ENCODE results near the gene MAGEB3.
"Not testable (repeated sequence)": the region's sequence is repeated elsewhere in the genome, so short reads cannot be mapped to it uniquely, and the experiment has no call there.

MAGEB3 gene

GRCh38 chrX:30230395-30230794, at the start of gene MAGEB3:
Gene MAGEB3, plus strand, starts transcription at chrX:30230657. Its CDS starts 5,268 bp downstream, at chrX:30235925.
- no peak for DNase-seq (ENCODE audit: low spot score)

- no peak for DNase-seq (ENCODE audit: low spot score)
Measured at GRCh38 chrX:30181353-30181752, 49.1 kb upstream of the MAGEB3 start.

- DNase-seq (ENCODE audit: low spot score) = no peak
Measured at GRCh38 chrX:30183554-30183953, 46.9 kb upstream of the MAGEB3 start.

- DNase-seq (ENCODE audit: low spot score) = no peak
Measured at GRCh38 chrX:30190426-30190825, 40.0 kb upstream of the MAGEB3 start.

- DNase-seq (ENCODE audit: low spot score) = not testable (repeated sequence)
Measured at GRCh38 chrX:30193910-30194309, 36.5 kb upstream of the MAGEB3 start.

- no peak for DNase-seq (ENCODE audit: low spot score)
Measured at GRCh38 chrX:30196322-30196721, 34.1 kb upstream of the MAGEB3 start.

GRCh38 chrX:30212172-30212571, 18.3 kb upstream of the MAGEB3 start:
- DNase-seq (ENCODE audit: low spot score) = no peak

- DNase-seq (ENCODE audit: low spot score) = no peak
Measured at GRCh38 chrX:30215357-30215843, 15.1 kb upstream of the MAGEB3 start, which contains the start of gene MAGEB2. Gene MAGEB2, plus strand, starts transcription at chrX:30215563. Its CDS starts 3,018 bp downstream, at chrX:30218581.

- no peak for DNase-seq (ENCODE audit: low spot score)
Measured at GRCh38 chrX:30217465-30217864, 13.0 kb upstream of the MAGEB3 start.

- no peak for DNase-seq (ENCODE audit: low spot score)
Measured at GRCh38 chrX:30219372-30219771, 11.1 kb upstream of the MAGEB3 start.

- no peak for DNase-seq (ENCODE audit: low spot score)
Measured at GRCh38 chrX:30220661-30221060, 9.8 kb upstream of the MAGEB3 start.

- no peak for DNase-seq (ENCODE audit: low spot score)
Measured at GRCh38 chrX:30224536-30224935, 5.9 kb upstream of the MAGEB3 start.

GRCh38 chrX:30228526-30228925, 1.9 kb upstream of the MAGEB3 start:
- no peak for DNase-seq (ENCODE audit: low spot score)

- DNase-seq (ENCODE audit: low spot score) = no peak
Measured at GRCh38 chrX:30241724-30242415, 11.4 kb downstream of the MAGEB3 start, which contains the start of gene MAGEB4. Gene MAGEB4, plus strand, starts transcription at chrX:30242000. Its CDS starts 136 bp downstream, at chrX:30242136.

GRCh38 chrX:30246769-30247489, 16.5 kb downstream of the MAGEB3 start, which contains the start of gene MAGEB1:
Gene MAGEB1, plus strand, starts transcription at chrX:30247146. Its CDS starts 3,348 bp downstream, at chrX:30250494.
- DNase-seq (ENCODE audit: low spot score) = no peak

- DNase-seq (ENCODE audit: low spot score) = no peak
Measured at GRCh38 chrX:30248854-30249253, 18.4 kb downstream of the MAGEB3 start.

- no peak for DNase-seq (ENCODE audit: low spot score)
Measured at GRCh38 chrX:30253257-30253656, 22.8 kb downstream of the MAGEB3 start.

GRCh38 chrX:30259927-30260326, 29.5 kb downstream of the MAGEB3 start:
- no peak for DNase-seq (ENCODE audit: low spot score)

GRCh38 chrX:30261012-30261411, 30.6 kb downstream of the MAGEB3 start:
- no peak for DNase-seq (ENCODE audit: low spot score)

GRCh38 chrX:30262763-30263162, 32.3 kb downstream of the MAGEB3 start:
- DNase-seq (ENCODE audit: low spot score) = no peak

- no peak for DNase-seq (ENCODE audit: low spot score)
Measured at GRCh38 chrX:30270639-30271038, 40.2 kb downstream of the MAGEB3 start.

- DNase-seq (ENCODE audit: low spot score) = peak; percentile 0
Measured at GRCh38 chrX:30275498-30275897, 45.0 kb downstream of the MAGEB3 start.

- DNase-seq (ENCODE audit: low spot score) = no peak
Measured at GRCh38 chrX:30278365-30278764, 47.9 kb downstream of the MAGEB3 start.

Measured in cerebellar cortex (tissue), 1 donor.